Ishikawa (cell line): Measurements from ENCODE around the gene C12orf57.
A peak's percentile ranks its signal among the peaks of the same experiment; 100 is the strongest.

ENCODE experiments used
- CEBPB ChIP-seq: IDR thresholded peaks from 2 replicates; pipeline ENCODE4 v1.6.1; 2012
- CREB1 ChIP-seq: IDR thresholded peaks from 2 replicates; pipeline ENCODE4 v1.6.1; 2012; ENCODE audit warnings: low read depth
- EGR1 ChIP-seq: IDR thresholded peaks from 2 replicates; pipeline ENCODE4 v1.6.1; 2012
- EP300 ChIP-seq: IDR thresholded peaks from 2 replicates; pipeline ENCODE4 v1.6.1; 2012; ENCODE audit warnings: borderline replicate concordance
- FOXM1 ChIP-seq: IDR thresholded peaks from 2 replicates; pipeline ENCODE4 v1.6.1; 2012; ENCODE audit warnings: low read depth, borderline replicate concordance
- MAX ChIP-seq: IDR thresholded peaks from 2 replicates; pipeline ENCODE4 v1.6.1; 2012
- NFIC ChIP-seq: IDR thresholded peaks from 2 replicates; pipeline ENCODE4 v1.6.1; 2012
- RAD21 ChIP-seq: IDR thresholded peaks from 2 replicates; pipeline ENCODE4 v1.6.1; 2012; ENCODE audit warnings: low read depth
- REST ChIP-seq: IDR thresholded peaks from 2 replicates; pipeline ENCODE4 v1.6.1; 2012; ENCODE audit warnings: low read depth, mild to moderate bottlenecking
- TAF1 ChIP-seq: IDR thresholded peaks from 2 replicates; pipeline ENCODE4 v1.6.1; 2012; ENCODE audit warnings: low read depth, mild to moderate bottlenecking
- TCF12 ChIP-seq: IDR thresholded peaks from 2 replicates; pipeline ENCODE4 v1.6.1; 2012; ENCODE audit warnings: low read depth
- TEAD4 ChIP-seq: IDR thresholded peaks from 2 replicates; pipeline ENCODE4 v1.6.1; 2012
- USF1 ChIP-seq: IDR thresholded peaks from 2 replicates; pipeline ENCODE4 v1.6.1; 2012
- YY1 ChIP-seq: IDR thresholded peaks from 2 replicates; pipeline ENCODE4 v1.6.1; 2012; ENCODE audit warnings: low read depth
- ZBTB7A ChIP-seq: IDR thresholded peaks from 2 replicates; pipeline ENCODE4 v1.6.1; 2012; ENCODE audit warnings: low read depth

Gene C12orf57

GRCh38 chr12:6959058-6959804, 15.4 kb downstream of the C12orf57 start:
- TF ChIP-seq TEAD4 (no peak), CEBPB (no peak), FOXM1 (no peak), USF1 (no peak), RAD21 (no peak), ZBTB7A (no peak), EP300 (no peak), REST (no peak), NFIC (no peak), EGR1 (no peak), YY1 (no peak), TCF12 (no peak), MAX (no peak), CREB1 (no peak), TAF1 (no peak)

GRCh38 chr12:6959805-6960592, 16.2 kb downstream of the C12orf57 start:
- TF ChIP-seq EP300 = no peak
- no peak for TF ChIP-seq USF1
- no peak for TF ChIP-seq RAD21
- TF ChIP-seq FOXM1 = no peak
- no peak for TF ChIP-seq ZBTB7A
- TF ChIP-seq YY1 = no peak
- no peak for TF ChIP-seq REST
- no peak for TF ChIP-seq TAF1
- TF ChIP-seq TEAD4 = no peak
- no peak for TF ChIP-seq MAX
- TF ChIP-seq CEBPB = no peak
- no peak for TF ChIP-seq CREB1
- no peak for TF ChIP-seq EGR1
- TF ChIP-seq TCF12 = no peak
- TF ChIP-seq NFIC = no peak

GRCh38 chr12:6960593-6961277, 16.9 kb downstream of the C12orf57 start:
- TF ChIP-seq TAF1 (no peak), RAD21 (0 out of 2 replicates have a peak, but pooled peaks have one; percentile 26)

GRCh38 chr12:6961278-6961694, 17.5 kb downstream of the C12orf57 start:
- no peak for TF ChIP-seq RAD21
- TF ChIP-seq EGR1 = peak; percentile 33; the same call in 1 of the 2 replicates
- TF ChIP-seq TCF12 = no peak
- no peak for TF ChIP-seq CEBPB
- no peak for TF ChIP-seq NFIC
- no peak for TF ChIP-seq TAF1
- no peak for TF ChIP-seq TEAD4
- 0 out of 2 replicates have a peak, but pooled peaks have one; percentile 4 for TF ChIP-seq EP300
- TF ChIP-seq USF1 = no peak
- no peak for TF ChIP-seq YY1
- TF ChIP-seq MAX = no peak
- no peak for TF ChIP-seq CREB1
- no peak for TF ChIP-seq FOXM1
